Mesendoderm (in vitro differentiated cells): ENCODE results near the gene CDH2.

ENCODE experiments used
- DNase-seq: peaks from one replicate; pipeline ENCODE4 v3.0.0; 2013
- H2AK5ac ChIP-seq: 2 replicates; pipeline ENCODE4 v1.6.1; 2013; ENCODE audit warnings: low read length, inconsistent platforms
- H2BK120ac ChIP-seq: 2 replicates; pipeline ENCODE4 v1.6.1; 2013; ENCODE audit warnings: low read depth, mild to moderate bottlenecking, low read length, moderate library complexity, mixed read lengths
- H2BK15ac ChIP-seq: replicated peaks from 2 replicates; pipeline ENCODE4 v1.6.1; 2013; ENCODE audit warnings: low read depth, mild to moderate bottlenecking, moderate library complexity
- H2BK5ac ChIP-seq: 2 replicates; pipeline ENCODE4 v1.6.1; 2013; ENCODE audit warnings: low read length, inconsistent platforms
- H3K18ac ChIP-seq: 2 replicates; pipeline ENCODE4 v1.6.1; 2013; ENCODE audit warnings: mild to moderate bottlenecking, low read length, mixed read lengths
- H3K23ac ChIP-seq: one replicate; pipeline ENCODE4 v1.6.1; 2013; ENCODE audit warnings: low read length
- H3K27ac ChIP-seq: 2 replicates; pipeline ENCODE4 v1.5.1; 2013; ENCODE audit warnings: low read depth, mild to moderate bottlenecking, inconsistent platforms, low read length, moderate library complexity
- H3K27me3 ChIP-seq: 2 replicates; pipeline ENCODE4 v1.6.1; 2013; ENCODE audit warnings: low read length, control low read depth, mild to moderate bottlenecking, inconsistent platforms; ENCODE audit not compliant: insufficient read depth, poor library complexity
- H3K36me3 ChIP-seq: 2 replicates; pipeline ENCODE4 v1.6.1; 2013; ENCODE audit warnings: low read length, inconsistent platforms; ENCODE audit not compliant: control insufficient read depth, insufficient read depth
- H3K4ac ChIP-seq: one replicate; pipeline ENCODE4 v1.6.1; 2013; ENCODE audit warnings: low read depth, mild to moderate bottlenecking, low read length, moderate library complexity
- H3K4me1 ChIP-seq: 2 replicates; pipeline ENCODE4 v1.6.1; 2013; ENCODE audit warnings: low read depth, low read length, inconsistent platforms; ENCODE audit not compliant: control insufficient read depth
- H3K4me2 ChIP-seq: 2 replicates; pipeline ENCODE4 v1.6.1; 2013; ENCODE audit warnings: low read length
- H3K4me3 ChIP-seq: 2 replicates; pipeline ENCODE4 v1.5.1; 2013; ENCODE audit warnings: mild to moderate bottlenecking, low read length
- H3K56ac ChIP-seq: one replicate; pipeline ENCODE4 v1.6.1; 2013; ENCODE audit warnings: low read length
- H3K79me1 ChIP-seq: 2 replicates; pipeline ENCODE4 v1.6.1; 2013; ENCODE audit warnings: low read length, inconsistent platforms
- H3K79me2 ChIP-seq: 2 replicates; pipeline ENCODE4 v1.6.1; 2013; ENCODE audit warnings: mild to moderate bottlenecking, low read length; ENCODE audit not compliant: control insufficient read depth, insufficient read depth
- H3K9ac ChIP-seq: 2 replicates; pipeline ENCODE4 v1.6.1; 2013; ENCODE audit warnings: low read length, inconsistent platforms
- H4K5ac ChIP-seq: one replicate; pipeline ENCODE4 v1.6.1; 2013; ENCODE audit warnings: low read length
- H4K8ac ChIP-seq: one replicate; pipeline ENCODE4 v1.6.1; 2013; ENCODE audit warnings: low read depth, mild to moderate bottlenecking, control low read depth, low read length, moderate library complexity
- WGBS: extraction: QIAGEN DNeasy Blood & Tissue Kit; methylation state at CpG from one replicate; pipeline ENCODE4 v1.1.7; 2013; ENCODE audit warnings: low lambda C conversion rate, missing lambda C conversion rate; ENCODE audit not compliant: insufficient coverage; ENCODE audit errors: extremely low coverage; 5-methylcytosine and 5-hydroxymethylcytosine counted together

Gene CDH2

GRCh38 chr18:28183418-28184078 is 6.6 kb upstream of the CDH2 start:
- peak overlapping the region; percentile 68 for H3K27ac ChIP-seq
- H3K27me3 ChIP-seq = no peaks in the 10 kb centered on the region
- H2BK120ac ChIP-seq = no peak overlapping the region
- peak overlapping the region; percentile 70 for H3K18ac ChIP-seq
- H3K56ac ChIP-seq = peak overlapping the region; percentile 75
- no peak overlapping the region for H2BK15ac ChIP-seq
- no peak overlapping the region for H3K4me3 ChIP-seq
- peak overlapping the region; percentile 31 for H3K9ac ChIP-seq
- H2BK5ac ChIP-seq = peak overlapping the region; percentile 82
- peak overlapping the region; percentile 52 for H3K4ac ChIP-seq
- H2AK5ac ChIP-seq = peak overlapping the region; percentile 71
- no peak overlapping the region for H4K8ac ChIP-seq
- peak overlapping the region; percentile 29 for H3K23ac ChIP-seq
- no peaks in the 10 kb centered on the region for H3K36me3 ChIP-seq
- H3K79me1 ChIP-seq = no peaks in the 10 kb centered on the region
- no CpG with 5 or more reads among the region's 4 CpGs for WGBS
- peaks cover 3% of the 10 kb centered on the region for H3K79me2 ChIP-seq
- H4K5ac ChIP-seq = no peak overlapping the region
- no peak overlapping the region for H3K4me2 ChIP-seq
- DNase-seq = peak; percentile 50
- peaks cover 16% of the 10 kb centered on the region for H3K4me1 ChIP-seq

- H3K79me1 ChIP-seq = no peaks in the 10 kb centered on the region
- H3K27me3 ChIP-seq = no peaks in the 10 kb centered on the region
- peak; percentile 68 for DNase-seq
- H3K56ac ChIP-seq = no peak overlapping the region
- WGBS = no CpG with 5 or more reads among the region's 2 CpGs
- H3K36me3 ChIP-seq = no peaks in the 10 kb centered on the region
- H4K5ac ChIP-seq = no peak overlapping the region
- H3K27ac ChIP-seq = no peak overlapping the region
- no peak overlapping the region for H3K18ac ChIP-seq
- no peak overlapping the region for H4K8ac ChIP-seq
- H2BK5ac ChIP-seq = no peak overlapping the region
- H3K79me2 ChIP-seq = peaks cover 5% of the 10 kb centered on the region
- no peak overlapping the region for H3K4ac ChIP-seq
- peaks cover 16% of the 10 kb centered on the region for H3K4me1 ChIP-seq
- H2BK15ac ChIP-seq = no peak overlapping the region
- H2AK5ac ChIP-seq = no peak overlapping the region
- H3K9ac ChIP-seq = no peak overlapping the region
- no peak overlapping the region for H2BK120ac ChIP-seq
- H3K23ac ChIP-seq = no peak overlapping the region
- no peak overlapping the region for H3K4me2 ChIP-seq
- no peak overlapping the region for H3K4me3 ChIP-seq
Measured at GRCh38 chr18:28181616-28182015, 4.7 kb upstream of the CDH2 start.

- peak overlapping the region; percentile 80 for H2BK15ac ChIP-seq
- no peak overlapping the region for H3K23ac ChIP-seq
- H3K9ac ChIP-seq = peak overlapping the region; percentile 88
- DNase-seq = peak; percentile 87
- H3K18ac ChIP-seq = peak overlapping the region; percentile 57
- H3K56ac ChIP-seq = peak overlapping the region; percentile 94
- H3K4me1 ChIP-seq = peaks cover 13% of the 10 kb centered on the region
- peaks cover 30% of the 10 kb centered on the region for H3K79me2 ChIP-seq
- WGBS = no CpG with 5 or more reads among the region's 6 CpGs
- no peaks in the 10 kb centered on the region for H3K36me3 ChIP-seq
- no peaks in the 10 kb centered on the region for H3K27me3 ChIP-seq
- H4K5ac ChIP-seq = no peak overlapping the region
- H3K4me2 ChIP-seq = peak overlapping the region; percentile 37
- peaks cover 1% of the 10 kb centered on the region for H3K79me1 ChIP-seq
- peak overlapping the region; percentile 99 for H3K27ac ChIP-seq
- peak overlapping the region; percentile 66 for H3K4me3 ChIP-seq
- no peak overlapping the region for H3K4ac ChIP-seq
- no peak overlapping the region for H2BK5ac ChIP-seq
- H2AK5ac ChIP-seq = no peak overlapping the region
- no peak overlapping the region for H2BK120ac ChIP-seq
- no peak overlapping the region for H4K8ac ChIP-seq
Measured at GRCh38 chr18:28178720-28179119, 1.8 kb upstream of the CDH2 start.

- H3K27me3 ChIP-seq = no peaks in the 10 kb centered on the region
- H3K23ac ChIP-seq = no peak overlapping the region
- H2BK15ac ChIP-seq = peak overlapping the region; percentile 80
- H3K4ac ChIP-seq = peak overlapping the region; percentile 95
- no peak overlapping the region for H4K8ac ChIP-seq
- no peaks in the 10 kb centered on the region for H3K36me3 ChIP-seq
- peak overlapping the region; percentile 97 for H3K18ac ChIP-seq
- peak overlapping the region; percentile 88 for H3K9ac ChIP-seq
- no peak overlapping the region for H2AK5ac ChIP-seq
- H3K56ac ChIP-seq = peak overlapping the region; percentile 94
- peak; percentile 95 for DNase-seq
- peaks cover 10% of the 10 kb centered on the region for H3K4me1 ChIP-seq
- peaks cover 30% of the 10 kb centered on the region for H3K79me2 ChIP-seq
- H3K27ac ChIP-seq = peak overlapping the region; percentile 99
- peak overlapping the region; percentile 78 for H3K4me3 ChIP-seq
- no peak overlapping the region for H2BK5ac ChIP-seq
- H3K79me1 ChIP-seq = peaks cover 1% of the 10 kb centered on the region
- H4K5ac ChIP-seq = no peak overlapping the region
- H3K4me2 ChIP-seq = peak overlapping the region; percentile 37
- peak overlapping the region; percentile 76 for H2BK120ac ChIP-seq
- no CpG with 5 or more reads among the region's 83 CpGs for WGBS
Measured at GRCh38 chr18:28177828-28178635, 1.1 kb upstream of the CDH2 start.

- peak overlapping the region; percentile 46 for H2BK15ac ChIP-seq
Measured at GRCh38 chr18:28176698-28176947, 307 bp downstream of the CDH2 start.

More at GRCh38 chr18:28176698-28176947, 307 bp downstream of the CDH2 start:
- H3K4ac ChIP-seq = peak overlapping the region; percentile 99
- H4K8ac ChIP-seq = peak overlapping the region; percentile 97
- no peak for DNase-seq
- no peaks in the 10 kb centered on the region for H3K27me3 ChIP-seq
- peak overlapping the region; percentile 76 for H2BK5ac ChIP-seq
- H2AK5ac ChIP-seq = no peak overlapping the region
- H3K79me1 ChIP-seq = peaks cover 5% of the 10 kb centered on the region
- H2BK120ac ChIP-seq = peak overlapping the region; percentile 48
- H3K36me3 ChIP-seq = no peaks in the 10 kb centered on the region
- WGBS = no CpG with 5 or more reads among the region's 38 CpGs
- H3K56ac ChIP-seq = peak overlapping the region; percentile 94
- peak overlapping the region; percentile 97 for H3K27ac ChIP-seq
- peaks cover 6% of the 10 kb centered on the region for H3K4me1 ChIP-seq
- peak overlapping the region; percentile 95 for H3K9ac ChIP-seq
- H3K18ac ChIP-seq = peak overlapping the region; percentile 100
- peak overlapping the region; percentile 10 for H3K23ac ChIP-seq
- peak overlapping the region; percentile 96 for H3K4me3 ChIP-seq
- H3K79me2 ChIP-seq = peaks cover 36% of the 10 kb centered on the region
- no peak overlapping the region for H4K5ac ChIP-seq
- H3K4me2 ChIP-seq = peak overlapping the region; percentile 69
